ENCODE data around the gene ZSCAN31.

GRCh38 chr6:28371280-28371679 is 35.3 kb upstream of the ZSCAN31 start:
- no peak for TF ChIP-seq CTCF (IDR thresholded peaks at IDR 0.05; ENCODE audit: insufficient read depth, low read depth, low read length)
- TF ChIP-seq EZH2 (IDR thresholded peaks at IDR 0.05; ENCODE audit: insufficient read depth, low read length), result no peak

Measured in astrocyte (in vitro differentiated cells and primary cell).